Vagina (tissue), 2 donors: ENCODE results near the gene ZNF221.

Experiments
- POLR2A ChIP-seq, 2 donors: fragments of 450-650 bp; IDR thresholded peaks; one replicate each; pipeline ENCODE4 v1.6.1; 2017; ENCODE audit warnings: antibody characterized with exemption in 2 of 2, mild to moderate bottlenecking in 2 of 2, moderate library complexity in 2 of 2
- POLR2AphosphoS5 ChIP-seq, 2 donors: sonication (generic); formaldehyde crosslinking; IDR thresholded peaks; one replicate each; pipeline ENCODE4 v1.9.0; 2017; ENCODE audit warnings: antibody characterized with exemption in 2 of 2, mild to moderate bottlenecking in 2 of 2, low read depth in 1 of 2; ENCODE audit not compliant: insufficient read depth in 1 of 2
- TF ChIP-seq, protein P1 (sequence below), 3 experiments: fragments of 450-650 bp in 2 of 3; fragments of 200-600 bp in 1 of 3; sonication (generic) in 1 of 3; IDR thresholded peaks; one replicate each; pipeline ENCODE4 v1.5.1; 2017 to 2019; ENCODE audit warnings: antibody characterized with exemption in 3 of 3, mild to moderate bottlenecking in 2 of 3, moderate library complexity in 2 of 3

DNA sequence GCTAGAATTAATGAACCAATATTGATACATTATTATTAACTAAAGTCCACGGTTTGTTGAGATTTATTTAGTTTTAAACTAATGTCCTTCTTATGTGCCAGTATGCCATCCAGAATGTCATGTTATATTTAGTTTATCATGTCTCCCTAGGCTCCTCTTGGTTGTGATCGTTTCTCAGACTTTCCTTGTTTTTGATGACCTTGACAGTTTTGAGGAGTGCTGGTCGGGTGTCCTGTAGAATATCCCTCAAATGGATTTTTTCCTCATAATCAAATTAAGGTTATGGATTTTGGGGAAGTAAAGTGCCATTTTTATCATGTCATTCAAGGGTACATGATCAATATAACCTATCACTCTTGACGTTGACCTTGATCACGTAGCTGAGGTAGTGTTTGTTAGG, 9.8 kb upstream of the ZNF221 start:
- TF ChIP-seq, protein P1, sequence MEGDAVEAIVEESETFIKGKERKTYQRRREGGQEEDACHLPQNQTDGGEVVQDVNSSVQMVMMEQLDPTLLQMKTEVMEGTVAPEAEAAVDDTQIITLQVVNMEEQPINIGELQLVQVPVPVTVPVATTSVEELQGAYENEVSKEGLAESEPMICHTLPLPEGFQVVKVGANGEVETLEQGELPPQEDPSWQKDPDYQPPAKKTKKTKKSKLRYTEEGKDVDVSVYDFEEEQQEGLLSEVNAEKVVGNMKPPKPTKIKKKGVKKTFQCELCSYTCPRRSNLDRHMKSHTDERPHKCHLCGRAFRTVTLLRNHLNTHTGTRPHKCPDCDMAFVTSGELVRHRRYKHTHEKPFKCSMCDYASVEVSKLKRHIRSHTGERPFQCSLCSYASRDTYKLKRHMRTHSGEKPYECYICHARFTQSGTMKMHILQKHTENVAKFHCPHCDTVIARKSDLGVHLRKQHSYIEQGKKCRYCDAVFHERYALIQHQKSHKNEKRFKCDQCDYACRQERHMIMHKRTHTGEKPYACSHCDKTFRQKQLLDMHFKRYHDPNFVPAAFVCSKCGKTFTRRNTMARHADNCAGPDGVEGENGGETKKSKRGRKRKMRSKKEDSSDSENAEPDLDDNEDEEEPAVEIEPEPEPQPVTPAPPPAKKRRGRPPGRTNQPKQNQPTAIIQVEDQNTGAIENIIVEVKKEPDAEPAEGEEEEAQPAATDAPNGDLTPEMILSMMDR (IDR thresholded peaks at IDR 0.05), result no peak
- no peak for TF ChIP-seq POLR2A (IDR thresholded peaks at IDR 0.05)
- no peak for TF ChIP-seq POLR2AphosphoS5 (IDR thresholded peaks at IDR 0.05; ENCODE audit: insufficient read depth in 1 of 2, low read depth in 1 of 2)
